Kidney (tissue), 14 donors: ENCODE data around the gene PDE4D. TPM values are rescaled to one million over a fixed set of nuclear protein-coding genes. Genes with fewer than 3 reads are reported as not detected.

Experiments
- DNase-seq, 5 donors: peaks; one replicate each; pipeline ENCODE4 v3.0.0-alpha.2; 2013 to 2020
- FAIRE-seq: peaks from 2 replicates; lab custom pipeline; 2012; peaks lifted over from hg19 to GRCh38; lab: Jason Lieb, UNC
- H3K27ac ChIP-seq, 2 donors: one replicate each; pipeline ENCODE4 v1.7.0; 2013; ENCODE audit warnings: low read depth in 2 of 2, low read length in 2 of 2, inconsistent platforms in 1 of 2
- H3K27me3 ChIP-seq: one replicate; pipeline ENCODE4 v1.7.1; 2013; ENCODE audit warnings: low read length, inconsistent platforms; ENCODE audit not compliant: control insufficient read depth, insufficient read depth
- H3K36me3 ChIP-seq, 3 donors: one replicate each; pipeline versions ENCODE4 v1.7.0 to v1.7.1; 2013; ENCODE audit warnings: low read length in 3 of 3, control low read depth in 1 of 3, inconsistent platforms in 1 of 3; ENCODE audit not compliant: insufficient read depth in 3 of 3, control insufficient read depth in 2 of 3
- H3K4me1 ChIP-seq, 3 donors: one replicate each; pipeline versions ENCODE4 v1.7.0 to v1.7.1; 2013; ENCODE audit warnings: low read length in 3 of 3, inconsistent platforms in 1 of 3, low read depth in 1 of 3; ENCODE audit not compliant: control insufficient read depth in 2 of 3, insufficient read depth in 2 of 3
- H3K4me3 ChIP-seq, 3 donors: one replicate each; pipeline versions ENCODE4 v1.7.0 to v1.8.1; 2013; ENCODE audit warnings: low read length in 3 of 3, control low read depth in 1 of 3, inconsistent platforms in 1 of 3
- H3K9ac ChIP-seq, 3 donors: one replicate each; pipeline versions ENCODE4 v1.7.0 to v1.7.1; 2013; ENCODE audit warnings: low read length in 3 of 3, control low read depth in 1 of 3, inconsistent platforms in 1 of 3
- H3K9me3 ChIP-seq, 3 donors: one replicate each; pipeline versions ENCODE4 v1.7.0 to v1.7.1; 2013; ENCODE audit warnings: low read length in 3 of 3, control low read depth in 1 of 3, inconsistent platforms in 1 of 3; ENCODE audit not compliant: control insufficient read depth in 2 of 3, insufficient read depth in 1 of 3
- CTCF ChIP-seq: IDR thresholded peaks from 3 replicates; pipeline ENCODE4 v1.5.1; 2012; ENCODE audit warnings: mild to moderate bottlenecking, moderate library complexity, borderline replicate concordance; ENCODE audit not compliant: insufficient read depth; ENCODE audit errors: extremely low read depth
- intact Hi-C: fragments of 100-400 bp; cut with DNase I; formaldehyde crosslinking; loops from one replicate; pipeline ENCODE4 v1.11.1; 2022
- polyA plus RNA-seq: library from polyadenylated mRNA; stranded (reverse); fragments of 350-450 nt; fragmentation: Illumina TruSeq; extraction: RNeasy Lipid Tissue Mini Kit (QIAGEN cat#74804); gene quantifications from one replicate; pipeline ENCODE4 v1.2.3, GENCODE V29; 2014; ENCODE audit warnings: low read depth, low replicate concordance; ENCODE audit not compliant: insufficient read depth
- total RNA-seq: library from RNA; stranded (reverse); fragmentation: NEBNext Ultra II Directional; extraction: Animal tissue kit (Norgen Biotek cat#: 25700); gene quantifications from one replicate; pipeline ENCODE4 v1.2.1, GENCODE V29; 2021
- donor health status: control.
- donor health status: control.
- donor health status: control.
- donor health status: control.
- donor health status: control.
- donor health status: DM: yes; HTN: yes; CAD: no.
- donor health status: Normal renal cell carcinoma (clear cell type).

Gene PDE4D
- total and polyA plus RNA-seq, 2 donors from 2014 or later, result 9.2 to 78.9 TPM

GRCh38 chr5:59542851-59543820 lies 350.4 kb downstream of the PDE4D start:
- Histone ChIP-seq H3K27ac (peak overlapping the region; percentile 78 to 81), H3K36me3 (no peaks in the 10 kb centered on the region), H3K9ac (peak overlapping the region in 1 of 3 donors; percentile 38), H3K9me3 (no peaks in the 10 kb centered on the region), H3K4me3 (no peak overlapping the region), H3K27me3 (no peaks in the 10 kb centered on the region), H3K4me1 (peaks cover 8 to 56% (median 15%) of the 10 kb centered on the region in 3 donors)
- FAIRE-seq (peak; percentile 62), DNase-seq (peak; percentile 29 to 85 (median 57))
- intact Hi-C loops, result no loop called here
- TF ChIP-seq CTCF, result no peak

- Histone ChIP-seq H3K9ac (peak overlapping the region in 1 of 3 donors; percentile 38), H3K9me3 (no peaks in the 10 kb centered on the region), H3K27ac (peak overlapping the region; percentile 52 to 81), H3K27me3 (no peaks in the 10 kb centered on the region), H3K4me1 (peaks cover 8 to 56% (median 11%) of the 10 kb centered on the region in 3 donors), H3K36me3 (no peaks in the 10 kb centered on the region), H3K4me3 (no peak overlapping the region)
- FAIRE-seq (no peak), DNase-seq (no peak)
- TF ChIP-seq CTCF, result no peak
- intact Hi-C loops, result no loop called here
Measured at GRCh38 chr5:59542306-59542705, 351.2 kb downstream of the PDE4D start.

- TF ChIP-seq CTCF, result no peak
- Histone ChIP-seq H3K27me3 (no peaks in the 10 kb centered on the region), H3K9ac (no peak overlapping the region), H3K27ac (no peak overlapping the region), H3K9me3 (no peaks in the 10 kb centered on the region), H3K36me3 (no peaks in the 10 kb centered on the region), H3K4me3 (no peak overlapping the region), H3K4me1 (peaks cover 8 to 47% (median 11%) of the 10 kb centered on the region in 3 donors)
- peak in 1 of 5 donors; percentile 11 for DNase-seq
- intact Hi-C loops, result no loop called here
- no peak for FAIRE-seq
Measured at GRCh38 chr5:59540366-59540765, 353.2 kb downstream of the PDE4D start.
